SK-N-SH (cell line): Measurements from ENCODE around the gene THUMPD2. TPM values are rescaled to one million over a fixed set of nuclear protein-coding genes. Genes with fewer than 3 reads are reported as not detected.

Source experiments
- CTCF ChIA-PET: fragments of 300-600, 350-600 bp; formaldehyde crosslinking; extraction: SDS; loops from one replicate; lab custom pipeline; 2021; lab: Yijun Ruan, JAX
- POLR2A ChIA-PET: fragments of 350-600 bp; sonication (Branson Sonifier 250); formaldehyde crosslinking; extraction: SDS; loops from one replicate; lab custom pipeline; 2020; ENCODE audit warnings: antibody characterized with exemption, inconsistent platforms; lab: Yijun Ruan, JAX
- DNase-seq: peaks from one replicate; pipeline ENCODE4 v3.0.0; 2012
- H2AFZ ChIP-seq: fragments of 200-600 bp; sonication (generic); 2 replicates; pipeline ENCODE4 v1.8.1; 2016; ENCODE audit warnings: antibody characterized with exemption, mild to moderate bottlenecking, low read depth
- H3F3A ChIP-seq: fragments of 200-600 bp; sonication (generic); replicated peaks from 2 replicates; pipeline ENCODE3; 2016; ENCODE audit warnings: antibody characterized with exemption, mild to moderate bottlenecking; ENCODE audit not compliant: insufficient read depth
- H3K27ac ChIP-seq, 2 experiments: fragments of 200-500 bp in 1 of 2; fragments of 200-600 bp in 1 of 2; sonication (Bioruptor generic) in 1 of 2; sonication (generic), shearing (Covaris generic) in 1 of 2; 2 replicates each; pipeline versions ENCODE4 v1.5.1 to v1.6.1; 2014 to 2016; ENCODE audit warnings: low read depth in 2 of 2, inconsistent platforms in 1 of 2, low read length in 1 of 2, mild to moderate bottlenecking in 1 of 2, mixed read lengths in 1 of 2
- H3K27me3 ChIP-seq: fragments of 200-600 bp; sonication (generic), shearing (Covaris generic); 2 replicates; pipeline ENCODE4 v1.6.1; 2016; ENCODE audit warnings: mixed run types; ENCODE audit not compliant: insufficient read depth
- H3K36me3 ChIP-seq, 2 experiments: fragments of 200-500 bp in 1 of 2; fragments of 200-600 bp in 1 of 2; sonication (Bioruptor generic) in 1 of 2; sonication (generic) in 1 of 2; replicated peaks in 1 of 2; 2 replicates each; pipeline versions ENCODE3 to v1.5.1; 2014 to 2016; ENCODE audit warnings: low read length in 1 of 2, mild to moderate bottlenecking in 1 of 2; ENCODE audit not compliant: insufficient read depth in 2 of 2, control insufficient read depth in 1 of 2
- H3K4me1 ChIP-seq, 2 experiments: fragments of 200-500 bp in 1 of 2; fragments of 200-600 bp in 1 of 2; sonication (Bioruptor generic) in 1 of 2; sonication (generic), shearing (Covaris generic) in 1 of 2; 2 replicates each; pipeline versions ENCODE4 v1.5.1 to v1.6.1; 2014 to 2016; ENCODE audit warnings: low read depth in 1 of 2, low read length in 1 of 2, mixed run types in 1 of 2; ENCODE audit not compliant: insufficient read depth in 2 of 2, control insufficient read depth in 1 of 2
- H3K4me2 ChIP-seq: fragments of 200-600 bp; sonication (generic), shearing (Covaris generic); 2 replicates; pipeline ENCODE4 v1.6.1; 2017; ENCODE audit warnings: mixed run types
- H3K4me3 ChIP-seq, 2 experiments: fragments of 200-500 bp in 1 of 2; fragments of 200-600 bp in 1 of 2; sonication (Bioruptor generic) in 1 of 2; sonication (generic), shearing (Covaris generic) in 1 of 2; 2 replicates each; pipeline versions ENCODE4 v1.5.1 to v1.8.1; 2014 to 2016; ENCODE audit warnings: low read depth in 2 of 2, inconsistent platforms in 1 of 2, low read length in 1 of 2, mild to moderate bottlenecking in 1 of 2, mixed read lengths in 1 of 2, moderate library complexity in 1 of 2
- H3K79me2 ChIP-seq: fragments of 200-600 bp; sonication (generic); 2 replicates; pipeline ENCODE4 v1.8.1; 2017; ENCODE audit warnings: mild to moderate bottlenecking; ENCODE audit not compliant: insufficient read depth
- H3K9ac ChIP-seq: fragments of 200-600 bp; sonication (generic); 2 replicates; pipeline ENCODE4 v1.6.1; 2017; ENCODE audit warnings: mixed run types
- H3K9me2 ChIP-seq: fragments of 200-600 bp; sonication (generic); 2 replicates; pipeline ENCODE4 v1.6.1; 2017; ENCODE audit warnings: mixed run types
- H3K9me3 ChIP-seq: fragments of 200-600 bp; sonication (generic); 2 replicates; pipeline ENCODE4 v1.6.1; 2017; ENCODE audit warnings: mixed run types, mild to moderate bottlenecking, moderate library complexity
- H4K20me1 ChIP-seq: fragments of 200-600 bp; sonication (generic); 2 replicates; pipeline ENCODE4 v1.6.1; 2017; ENCODE audit warnings: mild to moderate bottlenecking, mixed run types; ENCODE audit not compliant: insufficient read depth
- EP300 ChIP-seq, 2 experiments: IDR thresholded peaks; 2 replicates each; pipeline versions ENCODE4 v1.4.0 to v1.6.1; 2012; ENCODE audit warnings: borderline replicate concordance in 1 of 2, low read depth in 1 of 2, low read length in 1 of 2
- EZH2phosphoT487 ChIP-seq: fragments of 200-600 bp; sonication (generic); IDR thresholded peaks from 2 replicates; pipeline ENCODE4 v1.6.1; 2017; ENCODE audit warnings: low read depth, mixed run types, mild to moderate bottlenecking, antibody characterized with exemption, moderate library complexity, borderline replicate concordance
- FOSL2 ChIP-seq: IDR thresholded peaks from 2 replicates; pipeline ENCODE4 v1.4.0; 2012; ENCODE audit warnings: low read depth, mild to moderate bottlenecking, moderate library complexity, borderline replicate concordance
- FOXJ3 ChIP-seq: sonication (generic); formaldehyde crosslinking; IDR thresholded peaks from 2 replicates; pipeline ENCODE4 v1.5.1; 2020; ENCODE audit warnings: mild to moderate bottlenecking, missing genetic modification reagents
- FOXM1 ChIP-seq: IDR thresholded peaks from 2 replicates; pipeline ENCODE4 v1.4.0; 2012; ENCODE audit warnings: low read depth, mild to moderate bottlenecking
- JUND ChIP-seq: IDR thresholded peaks from 2 replicates; pipeline ENCODE4 v1.4.0; 2012
- MEF2A ChIP-seq: IDR thresholded peaks from 2 replicates; pipeline ENCODE4 v1.4.0; 2012; ENCODE audit warnings: low read depth, borderline replicate concordance
- MXI1 ChIP-seq: IDR thresholded peaks from 2 replicates; pipeline ENCODE4 v1.6.1; 2012; ENCODE audit warnings: mild to moderate bottlenecking, low read depth, low read length, improper control_type of control experiment
- NFIC ChIP-seq: IDR thresholded peaks from 2 replicates; pipeline ENCODE4 v1.4.0; 2012; ENCODE audit warnings: borderline replicate concordance
- RAD21 ChIP-seq: IDR thresholded peaks from 2 replicates; pipeline ENCODE4 v1.6.1; 2012; ENCODE audit warnings: mild to moderate bottlenecking, low read length
- RXRA ChIP-seq: IDR thresholded peaks from 2 replicates; pipeline ENCODE4 v1.4.0; 2012; ENCODE audit warnings: low read depth, mild to moderate bottlenecking, borderline replicate concordance
- SMC3 ChIP-seq: IDR thresholded peaks from 2 replicates; pipeline ENCODE4 v1.6.1; 2012; ENCODE audit warnings: low read depth, low read length, improper control_type of control experiment
- TAF1 ChIP-seq: IDR thresholded peaks from 2 replicates; pipeline ENCODE4 v1.6.1; 2012; ENCODE audit warnings: low read depth, mild to moderate bottlenecking, low read length, moderate library complexity, borderline replicate concordance
- TCF12 ChIP-seq: IDR thresholded peaks from 2 replicates; pipeline ENCODE4 v1.4.0; 2012
- TEAD4 ChIP-seq: IDR thresholded peaks from 2 replicates; pipeline ENCODE4 v1.4.0; 2012; ENCODE audit warnings: mild to moderate bottlenecking, borderline replicate concordance; ENCODE audit not compliant: insufficient read depth
- YY1 ChIP-seq: IDR thresholded peaks from 2 replicates; pipeline ENCODE4 v1.4.0; 2012; ENCODE audit warnings: low read depth, mild to moderate bottlenecking
- WGBS: methylation state at CpG from one replicate; pipeline ENCODE4 v1.1.6; 2017; ENCODE audit warnings: low lambda C conversion rate; 5-methylcytosine and 5-hydroxymethylcytosine counted together
- polyA plus RNA-seq, 3 experiments: library from polyadenylated mRNA; depleted of rRNA; stranded (reverse); fragments of >200 nt; gene quantifications; 2 replicates each; pipeline ENCODE4 v1.2.3, GENCODE V29; 2012
- TF ChIP-seq, protein P1 (sequence below): IDR thresholded peaks from 2 replicates; pipeline ENCODE4 v1.6.1; 2012; ENCODE audit warnings: mild to moderate bottlenecking, low read depth, low read length, moderate library complexity
- TF ChIP-seq, protein P2 (sequence below): IDR thresholded peaks from 2 replicates; pipeline ENCODE4; 2012
- TF ChIP-seq, protein P3 (sequence below): fragments of 150-350 bp; IDR thresholded peaks from 2 replicates; pipeline ENCODE4 v1.6.1; 2016; ENCODE audit warnings: mild to moderate bottlenecking, low read depth, low read length
- TF ChIP-seq, protein P4 (sequence below): IDR thresholded peaks from 2 replicates; pipeline ENCODE4 v1.4.0; 2012; ENCODE audit warnings: low read depth
- TF ChIP-seq, protein P5 (sequence below): fragments of 150-350 bp; IDR thresholded peaks from 2 replicates; pipeline ENCODE4 v1.6.1; 2017; ENCODE audit warnings: antibody characterized with exemption, low read length, low read depth, borderline replicate concordance
- TF ChIP-seq, protein P6 (sequence below): IDR thresholded peaks from 2 replicates; pipeline ENCODE4 v1.4.0; 2012; ENCODE audit warnings: low read depth, borderline replicate concordance

Gene THUMPD2
- polyA plus RNA-seq, 1 of the 3 experiments (the other 2 are of a cell fraction), result 5.3 TPM

GRCh38 chr2:39693245-39693644, 85.8 kb downstream of the THUMPD2 start:
- CTCF ChIA-PET, result no interaction called here

DNA sequence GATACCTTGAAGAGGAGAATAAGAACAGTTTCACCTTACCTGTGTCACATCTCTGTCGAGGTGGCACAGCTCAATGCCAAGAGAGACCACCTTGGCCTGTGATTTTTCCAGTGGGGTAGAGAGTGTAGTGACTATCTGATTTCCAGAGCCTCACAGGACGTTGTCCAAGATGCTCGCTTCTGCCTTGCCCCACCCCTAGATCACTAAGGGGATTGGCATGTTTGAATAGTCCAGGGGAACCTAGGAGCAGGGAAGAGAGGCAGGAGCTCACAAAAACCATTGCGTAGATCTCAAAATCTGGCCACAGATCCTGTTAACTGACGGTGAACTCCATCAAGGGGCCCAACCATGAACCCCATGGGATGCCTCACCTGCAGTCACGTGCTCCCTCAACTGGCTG, 89.2 kb downstream of the THUMPD2 start:
- Histone ChIP-seq H3K79me2 (no peaks in the 10 kb centered on the region), H3K9ac (no peak overlapping the region), H3F3A (no peaks in the 10 kb centered on the region), H3K4me3 (no peak overlapping the region), H3K9me2 (no peaks in the 10 kb centered on the region), H3K36me3 (no peaks in the 10 kb centered on the region), H2AFZ (no peak overlapping the region), H3K4me1 (no peaks in the 10 kb centered on the region; a peak in 1 of 4 replicates), H3K4me2 (no peak overlapping the region), H3K9me3 (no peaks in the 10 kb centered on the region), H3K27ac (no peak overlapping the region), H3K27me3 (no peaks in the 10 kb centered on the region; the same call in 1 of the 2 replicates), H4K20me1 (no peaks in the 10 kb centered on the region)
- WGBS, result 49% methylated on average over 6 of the region's 6 CpGs
- ChIA-PET POLR2A (no interaction called here), CTCF (interaction anchor here (1.0 kb wide), 1 partner anchor 12 kb away, joined by 3 read pairs; no protein-coding TSS in a partner anchor)
- DNase-seq, result no peak
- TF ChIP-seq JUND (no peak), NFIC (no peak), RAD21 (no peak), TCF12 (no peak), MXI1 (no peak)
- TF ChIP-seq, protein P1, sequence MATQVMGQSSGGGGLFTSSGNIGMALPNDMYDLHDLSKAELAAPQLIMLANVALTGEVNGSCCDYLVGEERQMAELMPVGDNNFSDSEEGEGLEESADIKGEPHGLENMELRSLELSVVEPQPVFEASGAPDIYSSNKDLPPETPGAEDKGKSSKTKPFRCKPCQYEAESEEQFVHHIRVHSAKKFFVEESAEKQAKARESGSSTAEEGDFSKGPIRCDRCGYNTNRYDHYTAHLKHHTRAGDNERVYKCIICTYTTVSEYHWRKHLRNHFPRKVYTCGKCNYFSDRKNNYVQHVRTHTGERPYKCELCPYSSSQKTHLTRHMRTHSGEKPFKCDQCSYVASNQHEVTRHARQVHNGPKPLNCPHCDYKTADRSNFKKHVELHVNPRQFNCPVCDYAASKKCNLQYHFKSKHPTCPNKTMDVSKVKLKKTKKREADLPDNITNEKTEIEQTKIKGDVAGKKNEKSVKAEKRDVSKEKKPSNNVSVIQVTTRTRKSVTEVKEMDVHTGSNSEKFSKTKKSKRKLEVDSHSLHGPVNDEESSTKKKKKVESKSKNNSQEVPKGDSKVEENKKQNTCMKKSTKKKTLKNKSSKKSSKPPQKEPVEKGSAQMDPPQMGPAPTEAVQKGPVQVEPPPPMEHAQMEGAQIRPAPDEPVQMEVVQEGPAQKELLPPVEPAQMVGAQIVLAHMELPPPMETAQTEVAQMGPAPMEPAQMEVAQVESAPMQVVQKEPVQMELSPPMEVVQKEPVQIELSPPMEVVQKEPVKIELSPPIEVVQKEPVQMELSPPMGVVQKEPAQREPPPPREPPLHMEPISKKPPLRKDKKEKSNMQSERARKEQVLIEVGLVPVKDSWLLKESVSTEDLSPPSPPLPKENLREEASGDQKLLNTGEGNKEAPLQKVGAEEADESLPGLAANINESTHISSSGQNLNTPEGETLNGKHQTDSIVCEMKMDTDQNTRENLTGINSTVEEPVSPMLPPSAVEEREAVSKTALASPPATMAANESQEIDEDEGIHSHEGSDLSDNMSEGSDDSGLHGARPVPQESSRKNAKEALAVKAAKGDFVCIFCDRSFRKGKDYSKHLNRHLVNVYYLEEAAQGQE, result no peak
- TF ChIP-seq, protein P2, sequence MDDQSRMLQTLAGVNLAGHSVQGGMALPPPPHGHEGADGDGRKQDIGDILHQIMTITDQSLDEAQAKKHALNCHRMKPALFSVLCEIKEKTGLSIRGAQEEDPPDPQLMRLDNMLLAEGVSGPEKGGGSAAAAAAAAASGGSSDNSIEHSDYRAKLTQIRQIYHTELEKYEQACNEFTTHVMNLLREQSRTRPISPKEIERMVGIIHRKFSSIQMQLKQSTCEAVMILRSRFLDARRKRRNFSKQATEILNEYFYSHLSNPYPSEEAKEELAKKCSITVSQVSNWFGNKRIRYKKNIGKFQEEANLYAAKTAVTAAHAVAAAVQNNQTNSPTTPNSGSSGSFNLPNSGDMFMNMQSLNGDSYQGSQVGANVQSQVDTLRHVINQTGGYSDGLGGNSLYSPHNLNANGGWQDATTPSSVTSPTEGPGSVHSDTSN, result no peak

More at GRCh38 chr2:39693245-39693644, 85.8 kb downstream of the THUMPD2 start:
- Histone ChIP-seq H3K36me3 (no peaks in the 10 kb centered on the region), H3K9me3 (no peaks in the 10 kb centered on the region), H3K9ac (no peak overlapping the region), H3K79me2 (no peaks in the 10 kb centered on the region), H3K4me3 (no peak overlapping the region), H2AFZ (no peak overlapping the region), H3K4me1 (peaks cover 0 to 6% of the 10 kb centered on the region in 2 experiments; a peak in 1 of 4 replicates), H3K4me2 (no peak overlapping the region), H3K27ac (no peak overlapping the region), H3K9me2 (no peaks in the 10 kb centered on the region), H4K20me1 (no peaks in the 10 kb centered on the region), H3F3A (no peaks in the 10 kb centered on the region), H3K27me3 (no peaks in the 10 kb centered on the region)
- POLR2A ChIA-PET, result no interaction called here
- 21% methylated on average over 1 of the region's 1 CpG for WGBS
- no peak for DNase-seq
- TF ChIP-seq TAF1 (no peak), TCF12 (no peak), FOXM1 (no peak), RAD21 (no peak), FOSL2 (no peak), MEF2A (no peak), NFIC (no peak), EP300 (IDR thresholded peaks at IDR 0.05; ENCODE audit: borderline replicate concordance in 1 of 2, low read depth in 1 of 2, low read length in 1 of 2) (no peak), SMC3 (no peak), EZH2phosphoT487 (no peak), FOXJ3 (no peak), YY1 (no peak), TEAD4 (no peak), RXRA (no peak)
- TF ChIP-seq, protein P3, sequence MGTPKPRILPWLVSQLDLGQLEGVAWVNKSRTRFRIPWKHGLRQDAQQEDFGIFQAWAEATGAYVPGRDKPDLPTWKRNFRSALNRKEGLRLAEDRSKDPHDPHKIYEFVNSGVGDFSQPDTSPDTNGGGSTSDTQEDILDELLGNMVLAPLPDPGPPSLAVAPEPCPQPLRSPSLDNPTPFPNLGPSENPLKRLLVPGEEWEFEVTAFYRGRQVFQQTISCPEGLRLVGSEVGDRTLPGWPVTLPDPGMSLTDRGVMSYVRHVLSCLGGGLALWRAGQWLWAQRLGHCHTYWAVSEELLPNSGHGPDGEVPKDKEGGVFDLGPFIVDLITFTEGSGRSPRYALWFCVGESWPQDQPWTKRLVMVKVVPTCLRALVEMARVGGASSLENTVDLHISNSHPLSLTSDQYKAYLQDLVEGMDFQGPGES, result no peak
- TF ChIP-seq, protein P4, sequence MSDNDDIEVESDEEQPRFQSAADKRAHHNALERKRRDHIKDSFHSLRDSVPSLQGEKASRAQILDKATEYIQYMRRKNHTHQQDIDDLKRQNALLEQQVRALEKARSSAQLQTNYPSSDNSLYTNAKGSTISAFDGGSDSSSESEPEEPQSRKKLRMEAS, result no peak
- TF ChIP-seq, protein P5, sequence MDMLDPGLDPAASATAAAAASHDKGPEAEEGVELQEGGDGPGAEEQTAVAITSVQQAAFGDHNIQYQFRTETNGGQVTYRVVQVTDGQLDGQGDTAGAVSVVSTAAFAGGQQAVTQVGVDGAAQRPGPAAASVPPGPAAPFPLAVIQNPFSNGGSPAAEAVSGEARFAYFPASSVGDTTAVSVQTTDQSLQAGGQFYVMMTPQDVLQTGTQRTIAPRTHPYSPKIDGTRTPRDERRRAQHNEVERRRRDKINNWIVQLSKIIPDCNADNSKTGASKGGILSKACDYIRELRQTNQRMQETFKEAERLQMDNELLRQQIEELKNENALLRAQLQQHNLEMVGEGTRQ, result no peak
- TF ChIP-seq, protein P6, sequence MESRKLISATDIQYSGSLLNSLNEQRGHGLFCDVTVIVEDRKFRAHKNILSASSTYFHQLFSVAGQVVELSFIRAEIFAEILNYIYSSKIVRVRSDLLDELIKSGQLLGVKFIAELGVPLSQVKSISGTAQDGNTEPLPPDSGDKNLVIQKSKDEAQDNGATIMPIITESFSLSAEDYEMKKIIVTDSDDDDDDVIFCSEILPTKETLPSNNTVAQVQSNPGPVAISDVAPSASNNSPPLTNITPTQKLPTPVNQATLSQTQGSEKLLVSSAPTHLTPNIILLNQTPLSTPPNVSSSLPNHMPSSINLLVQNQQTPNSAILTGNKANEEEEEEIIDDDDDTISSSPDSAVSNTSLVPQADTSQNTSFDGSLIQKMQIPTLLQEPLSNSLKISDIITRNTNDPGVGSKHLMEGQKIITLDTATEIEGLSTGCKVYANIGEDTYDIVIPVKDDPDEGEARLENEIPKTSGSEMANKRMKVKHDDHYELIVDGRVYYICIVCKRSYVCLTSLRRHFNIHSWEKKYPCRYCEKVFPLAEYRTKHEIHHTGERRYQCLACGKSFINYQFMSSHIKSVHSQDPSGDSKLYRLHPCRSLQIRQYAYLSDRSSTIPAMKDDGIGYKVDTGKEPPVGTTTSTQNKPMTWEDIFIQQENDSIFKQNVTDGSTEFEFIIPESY, result no peak
